BLaER1 (cell line): ENCODE results near the gene TSPYL4.

Experiments used
- H3K27ac ChIP-seq: shearing (Covaris generic); formaldehyde crosslinking; 2 replicates; pipeline ENCODE4 v1.8.1; 2022
- H3K27me3 ChIP-seq: shearing (Covaris generic); formaldehyde crosslinking; 2 replicates; pipeline ENCODE4 v1.8.1; 2022
- H3K36me3 ChIP-seq: shearing (Covaris generic); formaldehyde crosslinking; 2 replicates; pipeline ENCODE4 v1.8.1; 2022
- H3K4me1 ChIP-seq: shearing (Covaris generic); formaldehyde crosslinking; 2 replicates; pipeline ENCODE4 v1.8.1; 2022
- H3K4me2 ChIP-seq: shearing (Covaris generic); formaldehyde crosslinking; 2 replicates; pipeline ENCODE4 v1.8.1; 2022
- H3K4me3 ChIP-seq: shearing (Covaris generic); formaldehyde crosslinking; 2 replicates; pipeline ENCODE4 v1.8.1; 2022
- H3K9ac ChIP-seq: shearing (Covaris generic); formaldehyde crosslinking; 2 replicates; pipeline ENCODE4 v1.8.1; 2022
- H3K9me3 ChIP-seq: shearing (Covaris generic); formaldehyde crosslinking; 2 replicates; pipeline ENCODE4 v1.8.1; 2022
- H4K20me1 ChIP-seq: shearing (Covaris generic); formaldehyde crosslinking; 2 replicates; pipeline ENCODE4 v1.8.1; 2022
- Cebpa-rat ChIP-seq: shearing (Covaris generic); IDR thresholded peaks from 2 replicates; pipeline ENCODE4 v1.8.1; 2022

Gene TSPYL4

GRCh38 chr6:116239856-116240255 lies 14.0 kb downstream of the TSPYL4 start:
- Histone ChIP-seq H4K20me1 (no peaks in the 10 kb centered on the region), H3K4me2 (no peak overlapping the region), H3K9ac (no peak overlapping the region), H3K36me3 (peaks cover 12% of the 10 kb centered on the region; the same call in 1 of the 2 replicates), H3K9me3 (no peaks in the 10 kb centered on the region), H3K27me3 (no peaks in the 10 kb centered on the region), H3K27ac (no peak overlapping the region), H3K4me3 (no peak overlapping the region), H3K4me1 (no peaks in the 10 kb centered on the region)
- no peak for TF ChIP-seq Cebpa-rat

- H3K9ac ChIP-seq = no peak overlapping the region
- no peak overlapping the region for H3K4me2 ChIP-seq
- no peaks in the 10 kb centered on the region for H3K4me1 ChIP-seq
- H3K27me3 ChIP-seq = no peaks in the 10 kb centered on the region
- no peaks in the 10 kb centered on the region for H4K20me1 ChIP-seq
- TF ChIP-seq Cebpa-rat = no peak
- H3K27ac ChIP-seq = no peak overlapping the region
- no peak overlapping the region for H3K4me3 ChIP-seq
- peaks cover 12% of the 10 kb centered on the region; the same call in 1 of the 2 replicates for H3K36me3 ChIP-seq
- H3K9me3 ChIP-seq = no peaks in the 10 kb centered on the region
Observed at GRCh38 chr6:116239256-116239655, 14.6 kb downstream of the TSPYL4 start.

GRCh38 chr6:116238083-116238482 lies 15.8 kb downstream of the TSPYL4 start:
- no peaks in the 10 kb centered on the region for H3K9me3 ChIP-seq
- H3K9ac ChIP-seq = no peak overlapping the region
- H3K4me3 ChIP-seq = no peak overlapping the region
- no peaks in the 10 kb centered on the region for H3K27me3 ChIP-seq
- peaks cover 12% of the 10 kb centered on the region; the same call in 1 of the 2 replicates for H3K36me3 ChIP-seq
- H3K27ac ChIP-seq = no peak overlapping the region
- H4K20me1 ChIP-seq = no peaks in the 10 kb centered on the region
- TF ChIP-seq Cebpa-rat = no peak
- no peak overlapping the region for H3K4me2 ChIP-seq
- H3K4me1 ChIP-seq = no peaks in the 10 kb centered on the region

- Histone ChIP-seq H3K4me2 (no peak overlapping the region), H3K9me3 (no peaks in the 10 kb centered on the region), H3K4me3 (no peak overlapping the region), H3K27ac (no peak overlapping the region), H4K20me1 (no peaks in the 10 kb centered on the region), H3K27me3 (no peaks in the 10 kb centered on the region), H3K4me1 (no peaks in the 10 kb centered on the region), H3K36me3 (peaks cover 12% of the 10 kb centered on the region; the same call in 1 of the 2 replicates), H3K9ac (no peak overlapping the region)
- no peak for TF ChIP-seq Cebpa-rat
Observed at GRCh38 chr6:116234689-116235088, 19.2 kb downstream of the TSPYL4 start.

DNA sequence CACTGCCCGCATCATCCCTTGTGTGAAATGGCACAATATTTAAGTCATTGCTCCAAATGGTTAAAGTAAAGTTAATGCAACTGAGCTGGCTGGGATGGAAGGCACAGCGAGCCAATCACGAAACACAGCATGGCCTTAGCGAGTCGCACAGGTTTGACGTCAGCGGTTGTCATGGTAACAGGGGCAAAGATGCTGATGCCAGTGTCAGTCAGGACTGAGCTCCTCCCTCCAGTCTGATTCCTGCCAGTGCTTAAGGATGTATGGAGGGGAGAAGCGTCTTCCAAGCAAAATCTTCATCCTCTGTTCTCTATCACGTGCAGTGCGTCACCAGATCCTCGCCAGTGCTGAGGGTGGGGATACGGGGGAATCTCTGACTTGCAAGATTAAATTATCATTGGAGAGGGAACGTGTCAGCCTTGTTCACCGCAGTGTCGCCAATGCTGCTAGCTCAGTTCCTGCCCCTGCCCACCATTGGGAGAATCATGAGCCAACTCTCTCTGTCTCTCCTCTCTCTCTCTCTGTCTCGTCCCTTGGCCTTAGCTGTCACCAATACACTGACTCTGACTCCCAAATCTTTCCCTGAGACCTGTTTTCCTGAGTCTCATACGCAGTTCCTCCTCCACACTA lies 24.5 kb downstream of the TSPYL4 start:
- Histone ChIP-seq H3K4me1 (no peaks in the 10 kb centered on the region), H3K27ac (no peak overlapping the region), H3K9ac (no peak overlapping the region), H3K4me3 (no peak overlapping the region), H3K36me3 (no peaks in the 10 kb centered on the region), H3K4me2 (no peak overlapping the region), H3K9me3 (no peaks in the 10 kb centered on the region), H4K20me1 (no peaks in the 10 kb centered on the region), H3K27me3 (no peaks in the 10 kb centered on the region)
- no peak for TF ChIP-seq Cebpa-rat

DNA sequence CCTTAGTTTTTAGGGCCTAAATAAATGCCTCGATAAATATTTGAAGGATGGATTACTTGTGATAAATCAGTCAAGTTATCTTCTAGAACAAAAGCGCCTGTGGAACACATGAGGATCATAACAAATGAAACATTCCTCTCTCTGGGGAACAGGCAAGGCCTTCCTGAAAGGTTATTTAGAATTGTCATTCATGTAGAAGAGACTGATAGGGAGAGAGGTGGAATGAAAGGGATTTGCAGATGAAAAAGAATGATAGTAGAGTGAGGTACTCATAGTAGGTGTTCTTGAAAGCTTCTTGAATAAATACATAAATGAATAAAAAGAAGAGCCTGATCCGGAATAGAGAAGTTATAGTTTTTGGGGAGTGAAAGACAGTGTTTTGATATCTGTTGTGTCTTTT lies 30.5 kb downstream of the TSPYL4 start:
- Histone ChIP-seq H3K4me3 (no peak overlapping the region), H3K27ac (no peak overlapping the region), H3K4me2 (no peak overlapping the region), H3K9me3 (no peaks in the 10 kb centered on the region), H3K27me3 (no peaks in the 10 kb centered on the region), H4K20me1 (no peaks in the 10 kb centered on the region), H3K9ac (no peak overlapping the region), H3K36me3 (no peaks in the 10 kb centered on the region), H3K4me1 (no peaks in the 10 kb centered on the region)
- no peak for TF ChIP-seq Cebpa-rat

- H3K27ac ChIP-seq = no peak overlapping the region
- H3K4me2 ChIP-seq = no peak overlapping the region
- H3K36me3 ChIP-seq = no peaks in the 10 kb centered on the region
- no peaks in the 10 kb centered on the region for H3K9me3 ChIP-seq
- no peaks in the 10 kb centered on the region for H3K27me3 ChIP-seq
- H3K4me1 ChIP-seq = no peaks in the 10 kb centered on the region
- no peak overlapping the region for H3K9ac ChIP-seq
- TF ChIP-seq Cebpa-rat = no peak
- no peaks in the 10 kb centered on the region for H4K20me1 ChIP-seq
- H3K4me3 ChIP-seq = no peak overlapping the region
Observed at GRCh38 chr6:116221911-116222310, 32.0 kb downstream of the TSPYL4 start.

- no peaks in the 10 kb centered on the region for H3K4me1 ChIP-seq
- no peak overlapping the region for H3K27ac ChIP-seq
- no peaks in the 10 kb centered on the region for H3K9me3 ChIP-seq
- H3K9ac ChIP-seq = no peak overlapping the region
- no peaks in the 10 kb centered on the region for H4K20me1 ChIP-seq
- no peaks in the 10 kb centered on the region for H3K27me3 ChIP-seq
- H3K4me2 ChIP-seq = no peak overlapping the region
- H3K36me3 ChIP-seq = no peaks in the 10 kb centered on the region
- TF ChIP-seq Cebpa-rat = no peak
- no peak overlapping the region for H3K4me3 ChIP-seq
Observed at GRCh38 chr6:116221067-116221466, 32.8 kb downstream of the TSPYL4 start.

DNA sequence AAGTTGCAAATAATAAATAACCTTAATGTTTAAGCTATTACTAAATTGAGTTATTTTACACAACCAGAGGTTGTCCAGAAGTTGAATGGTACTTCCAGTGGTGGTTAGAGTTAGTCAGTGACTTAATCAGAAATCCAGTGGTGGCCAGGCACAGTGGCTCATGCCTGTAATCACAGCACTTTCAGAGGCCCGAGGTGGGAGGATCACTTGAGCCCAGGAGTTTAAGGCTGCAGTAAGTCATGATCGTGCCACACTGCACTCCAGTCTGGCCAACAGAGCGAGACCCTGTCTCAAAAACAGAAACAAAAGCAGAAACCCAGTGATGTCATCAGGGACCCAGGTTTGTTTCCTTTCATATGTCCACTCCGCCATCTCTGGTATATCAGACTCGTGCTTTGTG lies 35.0 kb downstream of the TSPYL4 start:
- no peak for TF ChIP-seq Cebpa-rat
- Histone ChIP-seq H3K27me3 (no peaks in the 10 kb centered on the region), H3K4me1 (no peaks in the 10 kb centered on the region), H3K4me2 (no peak overlapping the region), H3K9me3 (no peaks in the 10 kb centered on the region), H3K36me3 (no peaks in the 10 kb centered on the region), H4K20me1 (no peaks in the 10 kb centered on the region), H3K27ac (no peak overlapping the region), H3K9ac (no peak overlapping the region), H3K4me3 (no peak overlapping the region)

DNA sequence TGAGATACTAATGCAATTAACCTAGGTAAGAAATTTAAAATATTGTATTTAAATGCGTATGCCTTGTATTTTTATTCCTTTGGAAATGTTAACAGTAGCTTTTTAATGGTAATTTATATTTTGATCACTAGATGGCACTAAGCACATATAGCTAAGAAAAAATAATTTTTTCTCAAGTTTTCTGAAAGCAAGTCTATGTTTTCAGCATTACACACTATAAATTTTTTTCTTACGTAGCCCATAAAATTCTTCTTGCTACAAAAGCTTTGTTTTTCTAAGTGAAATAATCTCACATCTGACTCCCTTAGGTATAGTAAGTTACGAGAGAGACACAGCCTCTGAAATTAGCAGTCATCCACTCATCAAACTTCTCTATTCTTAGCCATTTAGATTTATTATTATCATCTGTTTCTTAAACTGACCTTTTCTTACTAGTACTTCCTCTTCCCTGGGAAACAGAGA lies 35.7 kb downstream of the TSPYL4 start:
- no peak for TF ChIP-seq Cebpa-rat
- Histone ChIP-seq H3K4me3 (no peak overlapping the region), H3K27ac (no peak overlapping the region), H3K9ac (no peak overlapping the region), H3K27me3 (no peaks in the 10 kb centered on the region), H4K20me1 (no peaks in the 10 kb centered on the region), H3K9me3 (no peaks in the 10 kb centered on the region), H3K4me2 (no peak overlapping the region), H3K36me3 (no peaks in the 10 kb centered on the region), H3K4me1 (no peaks in the 10 kb centered on the region)

DNA sequence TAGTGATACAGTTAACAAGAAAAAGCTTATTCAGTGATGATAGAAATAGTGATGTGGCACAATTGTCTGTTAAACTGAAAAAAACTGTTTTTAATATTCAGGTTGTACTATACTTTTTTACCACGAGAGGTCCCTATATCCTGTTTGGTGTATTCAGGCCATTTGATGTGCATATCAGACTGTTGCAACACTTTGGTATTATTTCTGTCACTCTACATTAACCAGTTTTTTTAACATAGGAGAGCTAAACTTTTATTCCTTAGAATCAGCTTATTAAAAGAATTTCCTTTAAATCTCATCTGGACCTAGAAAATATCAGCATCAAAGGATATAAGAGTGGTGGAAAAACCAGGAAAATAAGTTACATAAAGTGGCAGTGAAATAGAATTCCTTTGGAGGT lies 36.8 kb downstream of the TSPYL4 start:
- Histone ChIP-seq H4K20me1 (no peaks in the 10 kb centered on the region), H3K36me3 (no peaks in the 10 kb centered on the region), H3K27me3 (no peaks in the 10 kb centered on the region), H3K9ac (no peak overlapping the region), H3K4me2 (no peak overlapping the region), H3K27ac (no peak overlapping the region), H3K4me3 (no peak overlapping the region), H3K9me3 (no peaks in the 10 kb centered on the region), H3K4me1 (no peaks in the 10 kb centered on the region)
- TF ChIP-seq Cebpa-rat = no peak
